ENCODE measurements around the gene RIMBP2.

GRCh38 chr12:130436741-130437501 lies 279.2 kb downstream of the RIMBP2 start:
- no peak for TF ChIP-seq EZH2 (IDR thresholded peaks at IDR 0.05; ENCODE audit: borderline replicate concordance, low read length)
- no peak for TF ChIP-seq CTCF (IDR thresholded peaks at IDR 0.05; ENCODE audit: low read length)
